Testis (tissue), 3 donors: ENCODE measurements around the gene MAN1A1. TPM values are rescaled to one million over a fixed set of nuclear protein-coding genes. Genes with fewer than 3 reads are reported as not detected.

ENCODE experiments used
- DNase-seq: peaks from one replicate; pipeline ENCODE4 v3.0.0-alpha.2; 2019
- H3K27ac ChIP-seq, 2 donors: fragments of 200-600 bp; sonication (generic); one replicate each; pipeline ENCODE4 v1.5.1; 2019
- H3K27me3 ChIP-seq: fragments of 200-600 bp; sonication (generic); one replicate; pipeline ENCODE4 v1.5.1; 2019
- H3K36me3 ChIP-seq: fragments of 200-600 bp; sonication (generic); one replicate; pipeline ENCODE4 v1.5.1; 2017; ENCODE audit warnings: low read depth; ENCODE audit errors: missing control alignments
- H3K4me1 ChIP-seq: fragments of 200-600 bp; sonication (generic); one replicate; pipeline ENCODE4 v1.5.1; 2019
- H3K4me3 ChIP-seq, 2 donors: fragments of 200-600 bp; sonication (generic); one replicate each; pipeline ENCODE4 v1.5.1; 2017 to 2019
- H3K9me3 ChIP-seq: fragments of 200-600 bp; sonication (generic); one replicate; pipeline ENCODE4 v1.5.1; 2017
- POLR2A ChIP-seq: fragments of 450-650 bp; IDR thresholded peaks from one replicate; pipeline ENCODE4 v1.6.1; 2017; ENCODE audit warnings: antibody characterized with exemption, mild to moderate bottlenecking, moderate library complexity
- WGBS, 2 donors: methylation state at CpG; one replicate each; pipeline ENCODE4 v1.1.5; 2018; 5-methylcytosine and 5-hydroxymethylcytosine counted together
- intact Hi-C: fragments of 100-400 bp; cut with DNase I; formaldehyde crosslinking; loops from one replicate; pipeline ENCODE4 v1.15.1; 2023; ENCODE audit warnings: low total_unique reads
- polyA plus RNA-seq: library from polyadenylated mRNA; stranded (reverse); fragments of 350-450 nt; fragmentation: Illumina TruSeq; extraction: RNeasy Lipid Tissue Mini Kit (QIAGEN cat#74804); gene quantifications from one replicate; pipeline ENCODE4 v1.2.3, GENCODE V29; 2014; ENCODE audit warnings: low read depth, low replicate concordance; ENCODE audit not compliant: insufficient read depth
- total RNA-seq, 2 donors: library from RNA; depleted of rRNA; stranded (reverse); fragments of >200 nt; gene quantifications; one replicate each; pipeline ENCODE4 v1.2.3, GENCODE V29; 2016
- TF ChIP-seq, protein P1 (sequence below), 3 experiments: fragments of 450-650 bp in 2 of 3; fragments of 200-600 bp in 1 of 3; sonication (generic) in 1 of 3; IDR thresholded peaks; one replicate each; pipeline ENCODE4 v1.5.1; 2016 to 2019; ENCODE audit warnings: antibody characterized with exemption in 3 of 3, mild to moderate bottlenecking in 2 of 3, moderate library complexity in 1 of 3

Gene MAN1A1
- total and polyA plus RNA-seq, 3 donors from 2014 or later: 12.8 to 21.1 (median 15.0) TPM

DNA sequence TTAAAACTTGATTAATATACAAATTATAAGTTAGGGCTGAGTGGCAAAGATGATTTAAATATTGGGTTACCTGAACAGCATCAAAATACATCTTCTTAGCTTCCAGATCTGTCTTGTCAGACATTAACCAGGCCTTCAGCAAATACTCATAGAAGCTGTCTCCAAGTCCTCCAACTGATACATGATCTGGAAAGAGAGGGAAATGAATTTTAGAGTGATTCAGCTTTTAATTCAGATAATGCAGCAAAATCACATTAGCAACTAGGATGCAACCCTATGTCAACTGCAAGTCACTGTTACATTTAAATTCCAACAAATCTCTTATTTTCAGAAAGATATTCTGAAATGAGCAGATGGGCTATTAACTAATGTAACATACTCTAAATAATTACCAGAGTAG lies 155.9 kb downstream of the MAN1A1 start:
- no peaks in the 10 kb centered on the region for H3K9me3 ChIP-seq
- no peaks in the 10 kb centered on the region for H3K27me3 ChIP-seq
- H3K4me1 ChIP-seq: no peaks in the 10 kb centered on the region
- H3K36me3 ChIP-seq: no peaks in the 10 kb centered on the region
- H3K27ac ChIP-seq: no peak overlapping the region
- intact Hi-C loops: no loop called here
- no peak for TF ChIP-seq POLR2A
- TF ChIP-seq, protein P1, sequence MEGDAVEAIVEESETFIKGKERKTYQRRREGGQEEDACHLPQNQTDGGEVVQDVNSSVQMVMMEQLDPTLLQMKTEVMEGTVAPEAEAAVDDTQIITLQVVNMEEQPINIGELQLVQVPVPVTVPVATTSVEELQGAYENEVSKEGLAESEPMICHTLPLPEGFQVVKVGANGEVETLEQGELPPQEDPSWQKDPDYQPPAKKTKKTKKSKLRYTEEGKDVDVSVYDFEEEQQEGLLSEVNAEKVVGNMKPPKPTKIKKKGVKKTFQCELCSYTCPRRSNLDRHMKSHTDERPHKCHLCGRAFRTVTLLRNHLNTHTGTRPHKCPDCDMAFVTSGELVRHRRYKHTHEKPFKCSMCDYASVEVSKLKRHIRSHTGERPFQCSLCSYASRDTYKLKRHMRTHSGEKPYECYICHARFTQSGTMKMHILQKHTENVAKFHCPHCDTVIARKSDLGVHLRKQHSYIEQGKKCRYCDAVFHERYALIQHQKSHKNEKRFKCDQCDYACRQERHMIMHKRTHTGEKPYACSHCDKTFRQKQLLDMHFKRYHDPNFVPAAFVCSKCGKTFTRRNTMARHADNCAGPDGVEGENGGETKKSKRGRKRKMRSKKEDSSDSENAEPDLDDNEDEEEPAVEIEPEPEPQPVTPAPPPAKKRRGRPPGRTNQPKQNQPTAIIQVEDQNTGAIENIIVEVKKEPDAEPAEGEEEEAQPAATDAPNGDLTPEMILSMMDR (IDR thresholded peaks at IDR 0.05): no peak
- DNase-seq: no peak
- no peak overlapping the region for H3K4me3 ChIP-seq

DNA sequence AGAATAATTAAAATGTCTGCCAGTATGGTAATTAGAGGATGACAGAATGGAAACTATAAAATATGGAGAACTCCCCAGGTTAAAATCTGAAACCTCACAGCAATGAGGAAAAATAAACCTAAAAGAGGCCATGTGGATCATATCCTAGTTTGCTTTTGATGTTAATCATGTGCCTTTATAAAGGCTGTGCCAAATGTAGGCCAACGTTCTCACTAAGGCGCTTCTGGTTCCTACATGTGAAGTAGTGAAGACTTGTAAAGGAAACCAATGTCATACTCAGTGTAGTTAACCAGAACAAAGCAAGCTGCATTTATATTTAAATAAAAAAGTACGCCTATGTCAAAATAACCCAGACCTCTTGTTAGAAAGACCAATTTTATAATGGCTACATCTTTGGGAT lies 157.4 kb downstream of the MAN1A1 start:
- H3K36me3 ChIP-seq: no peaks in the 10 kb centered on the region
- no peak for DNase-seq
- no peak for TF ChIP-seq POLR2A
- TF ChIP-seq, protein P1 (IDR thresholded peaks at IDR 0.05): no peak
- H3K4me1 ChIP-seq: no peaks in the 10 kb centered on the region
- intact Hi-C loops: no loop called here
- no peak overlapping the region for H3K4me3 ChIP-seq
- H3K9me3 ChIP-seq: no peaks in the 10 kb centered on the region
- H3K27ac ChIP-seq: no peak overlapping the region
- no peaks in the 10 kb centered on the region for H3K27me3 ChIP-seq
- WGBS, 2 donors: 80 to 81% methylated on average over 3 of the region's 3 CpGs

DNA sequence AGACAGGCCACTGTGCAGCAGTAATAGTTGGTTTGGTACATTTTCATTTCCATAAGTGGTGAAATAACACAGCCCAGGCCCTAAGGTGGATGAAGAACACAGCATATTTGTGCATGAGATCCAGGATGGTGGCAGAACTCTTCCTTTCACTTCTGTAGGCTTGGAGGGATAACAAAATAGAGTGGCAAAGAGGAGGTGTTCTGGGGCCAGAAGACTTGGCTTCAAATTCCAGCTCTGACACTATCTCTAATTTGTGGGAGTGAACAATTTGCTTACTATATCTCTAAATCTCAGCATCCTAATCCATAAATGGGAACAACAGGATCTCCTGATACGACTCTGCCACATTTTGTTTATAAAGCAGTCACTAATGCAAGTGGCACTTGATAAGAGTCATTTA lies 159.4 kb downstream of the MAN1A1 start:
- H3K36me3 ChIP-seq: no peaks in the 10 kb centered on the region

DNA sequence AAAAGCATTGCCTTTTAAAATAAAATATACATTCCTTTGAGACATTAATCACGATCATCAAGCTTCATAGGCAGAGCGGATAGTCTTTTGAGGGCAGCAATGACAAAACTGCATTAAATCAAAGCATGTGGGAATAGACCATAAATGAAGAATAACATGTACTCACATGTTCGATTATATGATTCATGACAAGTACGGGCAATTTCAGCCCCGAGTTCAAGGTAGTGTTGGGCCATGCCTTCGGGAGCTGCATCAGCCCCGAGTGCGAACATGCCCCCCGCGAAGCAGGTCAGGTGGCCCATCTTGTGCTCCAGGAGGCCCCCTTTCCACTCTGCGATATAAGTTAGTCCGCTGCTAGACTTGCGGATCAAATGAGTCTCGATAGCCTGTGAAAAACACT lies 160.1 kb downstream of the MAN1A1 start:
- Histone ChIP-seq H3K9me3 (no peaks in the 10 kb centered on the region), H3K4me1 (no peaks in the 10 kb centered on the region), H3K27ac (no peak overlapping the region), H3K27me3 (no peaks in the 10 kb centered on the region), H3K4me3 (no peak overlapping the region), H3K36me3 (no peaks in the 10 kb centered on the region)
- no peak for TF ChIP-seq POLR2A
- TF ChIP-seq, protein P1 (IDR thresholded peaks at IDR 0.05): no peak
- DNase-seq: no peak
- intact Hi-C loops: no loop called here
- WGBS, 2 donors: 79 to 82% methylated on average over 14 of the region's 14 CpGs

More for the DNA sequence above, 159.4 kb downstream of the MAN1A1 start:
- TF ChIP-seq, protein P1 (IDR thresholded peaks at IDR 0.05): no peak
- no peak for TF ChIP-seq POLR2A
- Histone ChIP-seq H3K9me3 (no peaks in the 10 kb centered on the region), H3K4me1 (no peaks in the 10 kb centered on the region), H3K27me3 (no peaks in the 10 kb centered on the region), H3K27ac (no peak overlapping the region), H3K4me3 (no peak overlapping the region)
- WGBS, 2 donors: 87 to 100% methylated on average over 1 of the region's 1 CpG
- intact Hi-C loops: no loop called here
- DNase-seq: no peak

DNA sequence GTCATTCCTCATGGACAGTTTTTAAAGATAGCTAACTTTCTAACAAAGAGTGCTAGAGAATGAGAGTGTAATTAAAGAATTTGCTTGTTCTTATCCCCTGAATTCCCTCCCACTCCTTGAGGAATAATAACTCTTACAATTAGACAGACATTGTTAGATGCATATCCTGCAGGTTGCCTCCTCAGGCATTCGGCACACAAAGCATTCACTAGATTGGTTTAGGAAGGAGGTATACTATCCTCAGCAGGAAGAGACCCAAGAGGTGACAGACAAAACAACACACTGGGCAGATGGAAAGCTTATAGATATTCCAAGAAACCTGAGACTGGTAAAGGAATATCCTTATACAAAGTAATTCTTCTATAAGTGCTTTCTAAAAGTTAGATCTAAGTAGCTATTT lies 162.0 kb downstream of the MAN1A1 start:
- Histone ChIP-seq H3K4me1 (no peaks in the 10 kb centered on the region), H3K9me3 (no peaks in the 10 kb centered on the region), H3K36me3 (no peaks in the 10 kb centered on the region), H3K27ac (no peak overlapping the region), H3K4me3 (no peak overlapping the region), H3K27me3 (no peaks in the 10 kb centered on the region)
- TF ChIP-seq, protein P1 (IDR thresholded peaks at IDR 0.05): no peak
- TF ChIP-seq POLR2A: no peak
- WGBS, 2 donors: 52 to 59% methylated on average over 1 of the region's 1 CpG
- intact Hi-C loops: no loop called here
- DNase-seq: no peak
